ENCODE measurements around the gene CNTRL.

Gene CNTRL

DNA sequence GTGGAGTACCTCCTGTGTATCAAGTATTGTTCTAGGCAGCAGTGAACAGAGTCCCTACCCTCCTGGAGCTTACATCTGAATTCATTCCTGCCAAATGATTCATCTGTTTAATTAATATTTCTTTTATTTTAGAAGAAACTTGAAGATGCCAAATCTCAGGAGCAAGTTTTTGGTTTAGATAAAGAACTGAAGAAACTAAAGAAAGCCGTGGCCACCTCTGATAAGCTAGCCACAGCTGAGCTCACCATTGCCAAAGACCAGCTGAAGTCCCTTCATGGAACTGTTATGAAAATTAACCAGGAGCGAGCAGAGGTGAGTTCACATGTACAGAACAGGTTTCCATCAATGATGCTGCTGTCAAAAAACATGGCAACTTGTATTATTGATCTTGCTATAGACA lies 69.0 kb downstream of the CNTRL start:
- TF ChIP-seq, protein P1, sequence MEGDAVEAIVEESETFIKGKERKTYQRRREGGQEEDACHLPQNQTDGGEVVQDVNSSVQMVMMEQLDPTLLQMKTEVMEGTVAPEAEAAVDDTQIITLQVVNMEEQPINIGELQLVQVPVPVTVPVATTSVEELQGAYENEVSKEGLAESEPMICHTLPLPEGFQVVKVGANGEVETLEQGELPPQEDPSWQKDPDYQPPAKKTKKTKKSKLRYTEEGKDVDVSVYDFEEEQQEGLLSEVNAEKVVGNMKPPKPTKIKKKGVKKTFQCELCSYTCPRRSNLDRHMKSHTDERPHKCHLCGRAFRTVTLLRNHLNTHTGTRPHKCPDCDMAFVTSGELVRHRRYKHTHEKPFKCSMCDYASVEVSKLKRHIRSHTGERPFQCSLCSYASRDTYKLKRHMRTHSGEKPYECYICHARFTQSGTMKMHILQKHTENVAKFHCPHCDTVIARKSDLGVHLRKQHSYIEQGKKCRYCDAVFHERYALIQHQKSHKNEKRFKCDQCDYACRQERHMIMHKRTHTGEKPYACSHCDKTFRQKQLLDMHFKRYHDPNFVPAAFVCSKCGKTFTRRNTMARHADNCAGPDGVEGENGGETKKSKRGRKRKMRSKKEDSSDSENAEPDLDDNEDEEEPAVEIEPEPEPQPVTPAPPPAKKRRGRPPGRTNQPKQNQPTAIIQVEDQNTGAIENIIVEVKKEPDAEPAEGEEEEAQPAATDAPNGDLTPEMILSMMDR (IDR thresholded peaks at IDR 0.05; ENCODE audit: low read length): no peak
- no peak for TF ChIP-seq EZH2 (IDR thresholded peaks at IDR 0.05; ENCODE audit: borderline replicate concordance, low read length)
- H3K27ac ChIP-seq (ENCODE audit: low read depth, low read length, poor library complexity, severe bottlenecking): no peak overlapping the region
- no peak overlapping the region for H3K4me2 ChIP-seq (ENCODE audit: low read length)
- no peaks in the 10 kb centered on the region for H3K9me3 ChIP-seq (ENCODE audit: low read length)
- no peak overlapping the region for H2AFZ ChIP-seq (ENCODE audit: low read length)
- no peak overlapping the region for H3K9ac ChIP-seq (ENCODE audit: low read length)
- no peaks in the 10 kb centered on the region for H3K79me2 ChIP-seq (ENCODE audit: insufficient read depth, low read length)
- no peaks in the 10 kb centered on the region for H3K9me2 ChIP-seq (ENCODE audit: low read depth, low read length)
- H3K27me3 ChIP-seq (ENCODE audit: insufficient read depth, low read length): no peaks in the 10 kb centered on the region
- no peaks in the 10 kb centered on the region for H3F3A ChIP-seq (ENCODE audit: insufficient read depth, low read length)
- H3K36me3 ChIP-seq (ENCODE audit: insufficient read depth, low read length): peaks cover 100% of the 10 kb centered on the region
- no peak overlapping the region for H3K4me3 ChIP-seq (ENCODE audit: low read depth, low read length, poor library complexity, severe bottlenecking)
- H4K20me1 ChIP-seq (ENCODE audit: insufficient read depth, low read length): no peaks in the 10 kb centered on the region
- H3K4me1 ChIP-seq (ENCODE audit: insufficient read depth, low read length, severe bottlenecking): no peaks in the 10 kb centered on the region

- Histone ChIP-seq H3K36me3 (ENCODE audit: insufficient read depth, low read length) (peaks cover 100% of the 10 kb centered on the region), H3K27ac (ENCODE audit: low read depth, low read length, poor library complexity, severe bottlenecking) (no peak overlapping the region), H4K20me1 (ENCODE audit: insufficient read depth, low read length) (no peaks in the 10 kb centered on the region), H3K4me2 (ENCODE audit: low read length) (no peak overlapping the region), H3K9me2 (ENCODE audit: low read depth, low read length) (no peaks in the 10 kb centered on the region), H3K4me3 (ENCODE audit: low read depth, low read length, poor library complexity, severe bottlenecking) (no peak overlapping the region), H2AFZ (ENCODE audit: low read length) (no peak overlapping the region), H3F3A (ENCODE audit: insufficient read depth, low read length) (no peaks in the 10 kb centered on the region), H3K9me3 (ENCODE audit: low read length) (no peaks in the 10 kb centered on the region), H3K9ac (ENCODE audit: low read length) (no peak overlapping the region), H3K27me3 (ENCODE audit: insufficient read depth, low read length) (no peaks in the 10 kb centered on the region), H3K79me2 (ENCODE audit: insufficient read depth, low read length) (no peaks in the 10 kb centered on the region), H3K4me1 (ENCODE audit: insufficient read depth, low read length, severe bottlenecking) (no peaks in the 10 kb centered on the region)
- TF ChIP-seq, protein P1 (IDR thresholded peaks at IDR 0.05; ENCODE audit: low read length): no peak
- TF ChIP-seq EZH2 (IDR thresholded peaks at IDR 0.05; ENCODE audit: borderline replicate concordance, low read length): no peak
These were observed 69.7 kb downstream of the CNTRL start for GRCh38 chr9:121144482-121144881.

DNA sequence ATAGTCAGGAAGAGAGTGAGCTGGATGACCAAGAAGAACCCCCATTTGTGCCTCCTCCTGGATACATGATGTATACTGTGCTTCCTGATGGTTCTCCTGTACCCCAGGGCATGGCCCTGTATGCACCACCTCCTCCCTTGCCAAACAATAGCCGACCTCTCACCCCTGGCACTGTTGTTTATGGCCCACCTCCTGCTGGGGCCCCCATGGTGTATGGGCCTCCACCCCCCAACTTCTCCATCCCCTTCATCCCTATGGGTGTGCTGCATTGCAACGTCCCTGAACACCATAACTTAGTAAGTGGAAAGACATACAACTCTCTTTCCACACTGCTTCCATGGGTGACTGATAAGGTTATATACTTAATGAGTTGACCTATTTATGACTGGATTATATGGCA lies 75.4 kb downstream of the CNTRL start:
- H3K9me2 ChIP-seq (ENCODE audit: low read depth, low read length): no peaks in the 10 kb centered on the region
- H3K9ac ChIP-seq (ENCODE audit: low read length): no peak overlapping the region
- H3F3A ChIP-seq (ENCODE audit: insufficient read depth, low read length): no peaks in the 10 kb centered on the region
- no peaks in the 10 kb centered on the region for H3K9me3 ChIP-seq (ENCODE audit: low read length)
- no peaks in the 10 kb centered on the region for H4K20me1 ChIP-seq (ENCODE audit: insufficient read depth, low read length)
- no peak for TF ChIP-seq EZH2 (IDR thresholded peaks at IDR 0.05; ENCODE audit: borderline replicate concordance, low read length)
- TF ChIP-seq, protein P1 (IDR thresholded peaks at IDR 0.05; ENCODE audit: low read length): no peak
- H3K36me3 ChIP-seq (ENCODE audit: insufficient read depth, low read length): peaks cover 96% of the 10 kb centered on the region
- no peak overlapping the region for H2AFZ ChIP-seq (ENCODE audit: low read length)
- peaks cover 44% of the 10 kb centered on the region for H3K4me1 ChIP-seq (ENCODE audit: insufficient read depth, low read length, severe bottlenecking)
- H3K27ac ChIP-seq (ENCODE audit: low read depth, low read length, poor library complexity, severe bottlenecking): no peak overlapping the region
- no peaks in the 10 kb centered on the region for H3K79me2 ChIP-seq (ENCODE audit: insufficient read depth, low read length)
- H3K27me3 ChIP-seq (ENCODE audit: insufficient read depth, low read length): no peaks in the 10 kb centered on the region
- no peak overlapping the region for H3K4me3 ChIP-seq (ENCODE audit: low read depth, low read length, poor library complexity, severe bottlenecking)
- no peak overlapping the region for H3K4me2 ChIP-seq (ENCODE audit: low read length)

Measured in OCI-LY1 (cell line).